Anterior cingulate cortex (tissue), 58 donors: ENCODE data around the gene LRCH1.
"Not testable (repeated sequence)": the region's sequence is repeated elsewhere in the genome, so short reads cannot be mapped to it uniquely, and the experiment has no call there.

ENCODE experiments used
- DNase-seq, 58 donors: peaks; one replicate each; lab custom pipeline; 2025; lab: John Stamatoyannopoulos, UW

LRCH1 gene, protein sequence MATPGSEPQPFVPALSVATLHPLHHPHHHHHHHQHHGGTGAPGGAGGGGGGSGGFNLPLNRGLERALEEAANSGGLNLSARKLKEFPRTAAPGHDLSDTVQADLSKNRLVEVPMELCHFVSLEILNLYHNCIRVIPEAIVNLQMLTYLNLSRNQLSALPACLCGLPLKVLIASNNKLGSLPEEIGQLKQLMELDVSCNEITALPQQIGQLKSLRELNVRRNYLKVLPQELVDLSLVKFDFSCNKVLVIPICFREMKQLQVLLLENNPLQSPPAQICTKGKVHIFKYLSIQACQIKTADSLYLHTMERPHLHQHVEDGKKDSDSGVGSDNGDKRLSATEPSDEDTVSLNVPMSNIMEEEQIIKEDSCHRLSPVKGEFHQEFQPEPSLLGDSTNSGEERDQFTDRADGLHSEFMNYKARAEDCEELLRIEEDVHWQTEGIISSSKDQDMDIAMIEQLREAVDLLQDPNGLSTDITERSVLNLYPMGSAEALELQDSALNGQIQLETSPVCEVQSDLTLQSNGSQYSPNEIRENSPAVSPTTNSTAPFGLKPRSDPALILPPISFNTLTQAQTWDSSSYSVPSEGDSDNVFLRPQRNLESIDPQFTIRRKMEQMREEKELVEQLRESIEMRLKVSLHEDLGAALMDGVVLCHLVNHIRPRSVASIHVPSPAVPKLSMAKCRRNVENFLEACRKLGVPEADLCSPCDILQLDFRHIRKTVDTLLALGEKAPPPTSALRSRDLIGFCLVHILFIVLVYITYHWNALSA

DNA sequence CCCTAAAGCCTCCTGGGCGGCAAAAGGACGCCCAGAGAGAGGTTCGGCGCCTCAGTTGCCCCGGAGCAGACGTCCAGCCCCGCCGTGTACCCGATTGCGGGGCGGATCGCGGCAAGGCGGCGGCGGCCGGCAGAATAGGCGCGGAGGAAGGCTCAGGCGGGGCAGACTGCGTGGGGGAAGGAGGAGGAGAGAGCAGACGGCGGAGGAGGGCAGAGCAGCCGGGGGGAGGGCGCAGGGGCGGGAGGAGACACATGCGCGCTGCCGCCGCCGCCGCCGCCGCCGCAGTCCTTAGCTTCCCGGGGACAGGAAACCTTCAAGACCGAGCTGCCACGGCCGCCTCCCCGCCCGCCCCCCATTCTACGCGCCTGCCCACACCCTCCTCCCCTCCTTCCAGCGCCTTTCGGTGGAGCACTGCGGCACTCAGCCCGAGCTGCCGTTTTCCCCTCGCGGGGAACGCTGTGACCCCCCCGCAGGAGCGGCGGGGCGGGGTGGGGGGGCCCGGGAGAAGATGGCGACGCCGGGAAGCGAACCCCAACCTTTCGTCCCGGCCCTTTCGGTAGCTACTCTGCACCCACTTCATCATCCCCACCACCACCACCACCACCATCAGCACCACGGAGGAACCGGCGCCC lies at the start of gene LRCH1:
TSS of gene LRCH1 (plus strand) at position 282 of the 632 bp plus-strand sequence. CDS start at position 509, 227 bp downstream.
- peak in 54 of 58 donors; percentile 10 to 86 (median 58) for DNase-seq

DNA sequence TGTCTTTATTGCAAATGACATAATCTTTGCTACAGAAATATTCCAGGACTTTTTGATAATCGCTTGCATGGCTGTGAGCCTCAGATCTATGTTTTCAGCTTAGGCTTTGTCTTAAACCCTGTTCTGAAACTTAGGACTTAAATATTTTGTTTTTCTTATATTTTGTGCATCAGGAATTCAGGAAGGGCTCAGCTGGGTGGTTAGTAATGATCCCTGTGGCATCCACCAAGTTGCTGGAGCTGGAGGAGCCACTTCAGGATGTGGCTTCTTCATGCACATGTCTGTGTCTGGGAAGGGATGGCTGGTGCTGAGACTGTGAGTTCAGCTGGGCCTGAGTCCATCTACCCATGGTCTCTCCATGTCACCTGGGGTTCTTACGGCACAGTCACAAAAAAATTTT lies 48.9 kb upstream of the LRCH1 start:
- no peak for DNase-seq

DNA sequence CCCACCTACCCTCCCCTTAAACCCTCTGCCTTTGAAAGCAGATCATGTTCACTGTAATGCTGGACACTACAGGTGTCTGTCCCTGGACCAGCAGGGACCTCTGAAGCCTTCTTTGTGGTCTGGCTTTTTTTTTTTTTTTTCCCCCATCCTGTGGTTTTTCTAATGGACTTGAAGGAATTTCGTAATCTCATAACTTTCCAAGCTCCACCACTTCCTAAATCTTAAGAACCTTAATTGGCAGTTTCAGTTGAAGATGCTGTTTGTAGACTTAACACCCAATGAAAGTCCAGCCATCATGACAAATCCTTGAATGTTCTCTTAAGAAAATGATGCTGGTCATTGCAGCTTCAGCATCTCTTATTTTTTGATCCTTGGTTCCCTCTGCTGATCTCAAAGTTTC lies 45.0 kb upstream of the LRCH1 start:
- DNase-seq: no peak

DNA sequence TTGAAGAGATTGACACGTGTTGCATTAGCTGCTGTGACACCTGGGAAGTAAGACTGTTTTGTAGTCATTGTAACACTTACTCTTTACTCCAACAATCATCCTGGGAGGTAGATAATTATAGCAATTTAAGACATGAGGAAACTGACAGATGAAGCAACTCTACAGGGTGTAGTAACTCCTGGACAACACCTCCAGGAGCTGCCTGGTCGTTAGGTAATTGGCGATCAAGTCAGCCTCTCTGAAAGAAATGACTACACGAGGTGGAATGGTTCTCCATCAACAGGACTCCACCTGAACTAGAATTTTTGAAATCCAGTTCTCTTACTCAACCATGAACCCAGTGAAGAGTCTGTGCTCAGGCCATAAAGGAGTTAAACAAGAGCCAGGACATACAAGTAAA lies 43.0 kb upstream of the LRCH1 start:
- no peak for DNase-seq

DNA sequence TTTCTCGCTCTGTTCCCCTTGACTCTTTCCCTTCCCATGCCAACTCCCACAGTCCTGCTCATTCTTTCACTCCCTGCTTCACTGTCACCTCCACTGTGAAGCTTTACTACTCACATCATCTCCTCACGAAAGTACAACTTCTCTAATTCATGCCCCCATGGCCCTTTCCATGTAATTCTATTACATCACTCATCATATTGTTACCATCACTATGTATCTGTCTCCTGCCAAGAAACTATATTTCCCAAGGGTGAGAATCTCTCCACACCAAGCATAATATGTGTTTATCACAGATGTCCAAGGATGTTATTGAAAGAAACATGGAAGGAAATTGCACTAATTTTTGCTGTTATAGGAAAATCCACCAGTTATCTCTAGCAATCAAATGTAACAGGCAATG lies 37.2 kb upstream of the LRCH1 start:
- DNase-seq: no peak

DNA sequence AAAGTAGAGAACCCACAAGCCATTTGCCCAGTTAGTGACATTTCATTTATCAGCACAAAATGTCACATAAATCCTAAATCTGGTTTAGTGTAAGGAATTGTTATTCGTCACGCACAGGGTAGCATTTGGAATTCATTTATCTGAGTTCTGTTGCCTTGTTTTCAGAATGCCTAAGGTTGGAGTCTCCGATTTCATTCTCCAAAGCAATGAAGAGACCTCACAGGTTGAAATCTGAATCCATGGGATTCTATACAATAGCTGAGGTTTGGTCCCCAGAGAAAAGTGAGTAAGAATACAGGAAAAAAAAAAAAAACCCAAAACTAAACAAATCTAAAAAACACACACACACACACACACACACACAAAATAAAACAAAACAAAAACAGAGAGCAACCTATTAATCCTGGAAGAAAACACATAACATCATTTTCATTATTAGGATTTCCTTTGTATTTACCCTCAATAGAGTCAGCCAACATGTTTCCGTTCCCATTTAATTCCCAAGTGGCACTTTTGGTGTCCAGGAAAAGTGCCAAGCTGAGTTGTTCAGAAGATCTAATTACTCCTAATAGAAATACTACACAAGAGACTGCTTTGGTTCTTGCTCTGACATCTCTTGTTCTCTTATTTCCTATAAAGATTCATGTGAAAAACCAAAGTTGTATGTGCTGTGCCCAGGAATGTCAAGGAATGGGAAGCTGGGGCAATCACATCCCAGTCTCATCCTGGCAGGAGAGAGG lies 36.2 kb upstream of the LRCH1 start:
- DNase-seq: peak in 2 of 58 donors; percentile 18 to 21

DNA sequence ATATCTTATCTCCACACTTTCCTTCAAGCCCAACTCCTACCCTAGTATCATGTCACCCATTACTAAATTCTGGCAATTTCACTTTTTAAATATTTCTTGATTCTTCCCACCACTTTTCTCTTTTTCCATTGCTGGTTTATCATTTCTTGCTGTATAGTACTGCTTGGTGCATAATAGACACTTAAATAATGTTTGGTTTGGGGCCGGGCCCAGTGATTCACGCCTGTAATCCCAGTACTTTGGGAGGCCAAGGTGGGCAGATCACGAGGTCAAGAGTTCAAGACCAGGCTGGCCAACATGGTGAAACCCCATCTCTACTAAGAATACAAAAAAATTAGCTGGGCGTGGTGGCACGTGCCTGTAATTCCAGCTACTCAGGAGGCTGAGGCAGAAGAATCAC lies 35.2 kb upstream of the LRCH1 start:
- not testable (repeated sequence) for DNase-seq

DNA sequence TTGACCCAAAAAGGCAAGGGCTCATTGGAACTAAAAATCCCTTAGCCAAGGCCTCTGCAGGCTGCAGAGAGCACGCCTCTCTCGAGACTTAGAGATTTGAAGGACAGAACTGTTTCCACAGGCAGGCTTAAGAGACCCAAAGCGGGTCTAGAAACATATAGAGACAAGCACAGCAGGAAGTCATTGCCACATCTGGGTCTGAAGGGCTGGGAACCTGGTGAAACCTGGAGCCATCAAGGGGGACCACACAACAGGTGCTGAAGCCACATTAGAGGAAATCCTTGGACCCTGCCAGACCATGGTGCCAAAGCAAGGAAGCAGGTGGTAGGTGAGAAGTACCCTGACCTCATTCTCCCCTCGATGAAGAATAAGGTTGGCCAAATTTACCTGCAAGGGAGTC lies 33.8 kb upstream of the LRCH1 start:
- no peak for DNase-seq

DNA sequence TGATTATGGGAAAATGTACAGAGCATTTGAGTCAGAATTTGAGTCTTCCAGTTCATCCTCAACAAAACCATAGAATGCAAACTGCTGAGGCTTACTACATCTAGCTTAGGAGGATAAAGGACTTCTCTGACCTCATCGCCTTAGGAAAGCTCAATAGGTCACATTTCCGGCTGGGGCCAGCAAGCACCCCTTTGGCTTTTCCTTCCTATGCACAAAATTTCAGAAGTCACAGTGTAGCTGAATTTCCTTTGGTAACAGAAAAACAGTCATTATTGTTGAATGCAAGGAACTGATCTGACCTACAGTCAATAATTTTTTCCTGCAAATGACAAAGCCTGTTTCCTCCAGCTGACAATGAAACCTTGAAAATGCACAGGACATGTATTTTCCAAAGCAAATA lies 32.8 kb upstream of the LRCH1 start:
- no peak for DNase-seq

DNA sequence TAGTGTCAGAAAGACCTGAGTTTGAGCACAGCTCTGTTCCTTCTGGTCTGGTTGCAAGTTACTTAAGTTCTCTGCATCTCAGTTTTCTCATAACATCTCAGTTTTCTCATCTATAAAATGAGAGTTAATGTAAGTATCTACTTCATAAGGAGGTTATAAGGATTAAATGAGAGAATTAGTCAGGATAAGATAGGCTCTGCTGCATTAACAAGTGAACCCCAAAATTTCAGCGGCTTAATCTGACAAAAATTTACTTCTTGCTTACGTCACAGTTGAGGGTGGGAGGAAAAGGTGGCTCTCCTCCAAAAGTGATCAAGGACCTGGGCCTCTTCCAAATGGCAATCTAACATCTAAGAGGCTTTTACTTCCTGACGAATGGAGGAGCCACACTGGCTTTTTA lies 31.5 kb upstream of the LRCH1 start:
- no peak for DNase-seq

DNA sequence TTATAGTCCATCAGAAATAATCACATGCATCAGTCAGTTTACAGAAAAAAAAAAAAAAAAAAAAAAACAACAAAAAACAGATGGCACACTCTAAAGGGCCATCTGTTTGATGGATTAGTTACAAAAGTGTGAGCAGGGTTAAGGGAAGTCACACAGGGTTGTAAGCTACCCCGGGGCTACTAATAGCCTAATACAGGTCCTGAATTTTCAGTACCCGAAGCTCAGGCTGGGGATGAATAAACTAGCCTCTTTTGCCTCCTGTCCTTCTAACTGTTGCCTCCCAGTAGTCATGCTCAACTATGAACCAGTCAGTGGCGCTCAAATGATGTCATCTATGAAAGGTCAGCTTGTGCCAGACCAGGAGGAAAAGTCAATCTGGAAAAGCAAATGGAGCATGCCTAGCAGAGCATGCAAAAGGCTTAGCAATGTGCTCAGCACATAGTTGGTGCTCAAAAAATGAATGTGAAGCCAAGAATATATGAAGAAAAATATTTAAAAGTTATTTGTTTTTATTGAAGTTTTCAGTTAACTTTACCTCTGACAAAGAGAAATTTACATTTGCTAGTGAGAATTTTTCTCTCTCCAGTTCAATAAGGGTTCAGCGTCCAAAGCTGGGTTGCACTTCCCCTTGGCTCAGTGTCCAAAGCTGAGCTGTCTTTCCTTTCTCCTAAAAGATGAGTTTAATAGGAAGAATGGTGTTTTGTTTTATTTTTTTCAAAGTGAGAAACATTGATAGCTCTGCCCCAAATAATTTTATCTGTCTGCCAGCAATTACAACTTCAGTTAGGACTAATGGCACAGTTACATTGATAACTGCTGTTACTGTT lies 30.8 kb upstream of the LRCH1 start:
- no peak for DNase-seq

DNA sequence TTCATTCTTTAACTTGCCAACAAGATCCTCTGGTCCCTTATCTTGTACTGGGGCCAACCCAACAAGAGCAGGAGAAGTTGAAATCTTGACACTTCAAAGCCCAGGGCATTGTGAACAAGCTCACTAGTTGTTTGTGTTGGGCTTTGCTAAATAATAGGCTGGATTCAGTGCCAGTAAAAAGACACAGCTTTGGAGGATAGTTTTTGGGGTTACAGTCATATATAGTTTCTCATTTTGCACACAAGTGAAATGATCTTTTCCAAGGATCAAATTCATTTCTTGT lies 30.3 kb upstream of the LRCH1 start:
- no peak for DNase-seq

DNA sequence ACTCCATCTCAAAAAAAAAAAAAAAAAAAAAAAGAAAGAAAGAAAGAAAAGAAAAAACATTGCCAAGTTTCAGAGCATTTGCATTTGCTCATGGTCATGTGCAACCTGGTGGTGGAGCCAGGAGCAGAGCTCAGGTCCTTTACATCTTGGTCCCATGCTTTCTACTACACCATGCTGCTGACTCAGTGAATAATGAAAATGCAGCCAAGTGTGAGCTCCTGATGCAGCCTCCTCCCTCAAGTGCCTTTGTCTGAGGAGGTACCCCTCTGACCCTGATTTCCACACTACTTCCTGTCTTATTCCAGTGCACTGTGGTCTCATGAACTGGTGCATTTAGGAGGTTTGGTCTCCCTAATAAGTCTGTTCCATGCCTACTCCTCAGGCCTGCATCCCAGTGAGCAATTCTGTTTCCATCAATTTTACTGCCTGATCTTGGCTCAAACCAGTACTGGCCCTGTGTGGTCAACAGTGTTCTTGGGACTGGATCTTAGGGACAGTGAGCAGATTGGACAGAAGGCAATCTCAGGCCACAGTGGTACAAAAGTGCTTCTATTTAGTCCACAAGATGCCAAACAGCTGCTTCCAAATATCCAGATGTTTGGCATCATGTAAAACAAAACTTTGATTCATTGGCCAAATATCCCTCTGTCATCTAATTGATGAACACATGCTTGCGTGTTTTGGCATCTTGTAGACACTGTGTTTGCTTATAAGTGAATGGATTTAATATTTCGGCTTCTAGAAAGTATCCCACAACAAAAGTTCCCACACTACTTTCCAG lies 28.8 kb upstream of the LRCH1 start:
- DNase-seq: peak in 7 of 58 donors; percentile 2 to 53 (median 13)

DNA sequence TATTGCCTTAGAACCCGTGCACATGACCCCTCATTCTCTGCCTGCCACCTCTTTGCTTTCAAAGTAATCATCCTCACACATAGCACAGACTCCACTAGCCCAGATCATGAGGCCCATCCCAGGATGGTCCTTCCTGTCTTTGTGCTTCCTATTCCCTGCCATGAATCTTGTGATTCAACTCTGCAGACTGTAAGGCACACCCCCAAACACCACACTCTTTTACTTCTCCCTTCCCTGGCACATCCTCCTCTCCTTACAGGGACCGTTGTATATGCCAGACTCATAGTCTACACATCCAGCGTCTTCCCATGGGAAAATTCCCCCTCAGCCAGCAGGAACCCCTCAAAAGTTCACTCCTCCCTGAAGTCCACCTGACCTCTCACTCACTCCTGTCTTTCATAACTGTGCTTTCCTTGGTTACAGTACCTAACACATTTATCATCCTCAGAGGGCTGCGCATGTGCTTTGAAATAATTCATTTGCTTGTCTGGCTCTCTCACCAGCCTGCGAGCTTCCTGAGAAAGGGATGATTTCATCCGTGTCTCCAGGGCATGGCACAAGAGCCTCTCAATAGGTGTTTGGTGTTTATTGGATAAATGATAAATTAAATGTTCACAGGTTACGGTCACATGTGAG lies 26.8 kb upstream of the LRCH1 start:
- no peak for DNase-seq

DNA sequence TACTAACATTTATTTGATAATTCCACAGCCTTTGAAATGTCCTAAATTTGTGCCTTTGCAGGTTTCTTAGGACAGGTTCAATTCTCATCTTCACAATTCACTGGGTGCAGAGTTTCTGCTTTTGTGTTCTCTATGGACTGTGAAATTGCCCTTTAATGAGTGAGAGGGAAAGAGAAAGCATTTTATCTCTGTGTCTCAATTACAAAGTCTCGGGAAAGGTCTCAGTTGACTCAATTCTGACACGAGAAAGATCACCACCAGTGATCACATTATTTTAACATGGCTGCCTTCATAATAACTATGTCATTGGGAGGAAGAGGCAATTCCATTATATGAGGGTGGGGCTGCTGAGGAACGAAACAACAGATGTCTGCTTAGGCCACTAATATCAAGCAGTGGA lies 26.2 kb upstream of the LRCH1 start:
- DNase-seq: no peak

DNA sequence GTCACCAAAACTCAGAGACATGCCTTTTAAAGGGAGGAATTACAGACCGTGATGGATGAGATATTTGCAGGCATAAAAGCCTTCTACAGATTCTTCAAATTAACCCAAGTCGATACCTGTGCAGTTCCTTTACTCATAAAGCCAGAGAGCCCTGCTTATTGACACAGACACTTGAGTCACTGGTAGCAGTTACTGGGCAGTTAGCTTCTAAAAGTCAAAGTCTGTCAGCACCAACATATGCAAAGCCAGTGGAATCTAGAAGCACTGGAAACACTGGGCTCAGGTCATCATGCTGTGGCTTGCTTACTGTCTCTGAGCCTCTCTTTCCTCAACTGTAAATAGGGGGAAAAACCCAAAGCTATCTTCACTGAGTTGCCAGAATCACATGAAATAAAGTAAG lies 25.7 kb upstream of the LRCH1 start:
- no peak for DNase-seq

DNA sequence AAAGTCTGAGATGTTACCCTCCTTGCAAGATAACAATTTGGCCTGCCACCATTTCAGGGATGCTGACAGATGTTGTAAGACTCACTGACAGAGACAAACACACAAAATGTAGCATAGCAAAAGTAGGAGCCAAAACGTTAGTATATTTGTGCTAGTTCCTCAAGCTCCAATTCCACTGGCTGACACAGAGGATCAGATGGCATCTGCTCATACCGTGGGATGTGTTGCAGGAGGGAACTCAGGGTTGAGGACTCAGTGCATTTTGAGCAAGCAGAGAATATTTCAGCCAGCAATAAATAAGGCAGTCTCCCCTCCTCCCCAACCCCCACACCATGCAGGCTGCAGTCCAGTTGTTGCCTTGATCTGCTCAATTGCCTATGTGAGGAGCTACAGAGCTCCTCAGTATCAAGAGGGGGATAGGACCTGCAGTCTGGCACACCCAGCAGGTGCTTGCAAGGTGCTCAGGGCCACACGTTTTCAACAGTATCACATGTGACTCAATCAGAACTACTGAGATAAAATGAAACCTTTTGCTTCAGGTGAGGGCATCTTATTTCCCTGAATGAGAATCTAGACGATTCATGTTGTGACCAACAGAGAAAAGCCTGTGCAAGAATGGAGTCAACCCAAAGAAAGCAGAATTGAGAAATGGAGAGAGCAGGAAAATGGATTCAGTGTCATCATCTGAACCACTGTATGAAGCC lies 23.6 kb upstream of the LRCH1 start:
- DNase-seq: peak in 2 of 58 donors; percentile 6 to 13
